ENCODE data around the gene KPNA6. TPM values are rescaled to one million over a fixed set of nuclear protein-coding genes. Genes with fewer than 3 reads are reported as not detected.

Gene KPNA6
- total RNA-seq, 1 experiment from 2014 or later = 84.4 TPM

DNA sequence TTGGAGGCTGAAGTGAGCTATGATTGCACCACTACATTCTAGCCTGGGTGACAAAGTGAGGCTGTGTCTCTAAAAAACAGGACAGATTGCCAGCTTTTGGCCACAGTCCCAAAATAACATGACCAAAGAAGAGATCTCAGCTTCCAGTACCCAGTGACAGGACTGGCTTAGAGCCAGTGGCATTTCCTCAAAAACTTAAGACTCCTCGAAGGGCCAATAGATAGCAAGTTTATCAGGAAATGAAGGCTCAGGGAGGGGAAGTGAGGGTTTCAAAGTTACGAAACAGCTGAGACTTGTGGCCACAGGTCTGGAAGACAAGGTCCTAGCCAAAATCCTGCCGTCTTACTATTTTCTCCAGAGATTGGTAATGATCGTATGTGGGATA lies 41.4 kb upstream of the KPNA6 start:
- CTCF ChIA-PET = interaction anchor here (1.3 kb wide), 1 partner anchor 42 kb away, joined by 3 read pairs; the partner anchor contains the start of gene KPNA6
- peak; percentile 73 for DNase-seq
- BruUV-seq (replicated peaks) = no TSS peak
- Mint-ChIP-seq H3K27ac (ENCODE audit: unreplicated experiment) (peak overlapping the region; percentile 60), H3K4me3 (ENCODE audit: low read depth, unreplicated experiment) (no peak overlapping the region), H3K9me3 (ENCODE audit: low read depth, unreplicated experiment) (no peaks in the 10 kb centered on the region), H3K4me1 (ENCODE audit: low read depth, unreplicated experiment) (peaks cover 22% of the 10 kb centered on the region), H3K27me3 (ENCODE audit: unreplicated experiment) (peaks cover 10% of the 10 kb centered on the region), H3K36me3 (ENCODE audit: insufficient read depth, unreplicated experiment) (peaks cover 72% of the 10 kb centered on the region)
- TF ChIP-seq, protein P1, sequence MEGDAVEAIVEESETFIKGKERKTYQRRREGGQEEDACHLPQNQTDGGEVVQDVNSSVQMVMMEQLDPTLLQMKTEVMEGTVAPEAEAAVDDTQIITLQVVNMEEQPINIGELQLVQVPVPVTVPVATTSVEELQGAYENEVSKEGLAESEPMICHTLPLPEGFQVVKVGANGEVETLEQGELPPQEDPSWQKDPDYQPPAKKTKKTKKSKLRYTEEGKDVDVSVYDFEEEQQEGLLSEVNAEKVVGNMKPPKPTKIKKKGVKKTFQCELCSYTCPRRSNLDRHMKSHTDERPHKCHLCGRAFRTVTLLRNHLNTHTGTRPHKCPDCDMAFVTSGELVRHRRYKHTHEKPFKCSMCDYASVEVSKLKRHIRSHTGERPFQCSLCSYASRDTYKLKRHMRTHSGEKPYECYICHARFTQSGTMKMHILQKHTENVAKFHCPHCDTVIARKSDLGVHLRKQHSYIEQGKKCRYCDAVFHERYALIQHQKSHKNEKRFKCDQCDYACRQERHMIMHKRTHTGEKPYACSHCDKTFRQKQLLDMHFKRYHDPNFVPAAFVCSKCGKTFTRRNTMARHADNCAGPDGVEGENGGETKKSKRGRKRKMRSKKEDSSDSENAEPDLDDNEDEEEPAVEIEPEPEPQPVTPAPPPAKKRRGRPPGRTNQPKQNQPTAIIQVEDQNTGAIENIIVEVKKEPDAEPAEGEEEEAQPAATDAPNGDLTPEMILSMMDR (IDR thresholded peaks at IDR 0.05; ENCODE audit: unreplicated experiment) = no peak
- intact Hi-C loops (cut with micrococcal nuclease; ENCODE audit: unreplicated experiment) = loop anchor here (2.0 kb wide), 1 partner anchor 42 kb away; the partner anchor contains the start of gene KPNA6

DNA sequence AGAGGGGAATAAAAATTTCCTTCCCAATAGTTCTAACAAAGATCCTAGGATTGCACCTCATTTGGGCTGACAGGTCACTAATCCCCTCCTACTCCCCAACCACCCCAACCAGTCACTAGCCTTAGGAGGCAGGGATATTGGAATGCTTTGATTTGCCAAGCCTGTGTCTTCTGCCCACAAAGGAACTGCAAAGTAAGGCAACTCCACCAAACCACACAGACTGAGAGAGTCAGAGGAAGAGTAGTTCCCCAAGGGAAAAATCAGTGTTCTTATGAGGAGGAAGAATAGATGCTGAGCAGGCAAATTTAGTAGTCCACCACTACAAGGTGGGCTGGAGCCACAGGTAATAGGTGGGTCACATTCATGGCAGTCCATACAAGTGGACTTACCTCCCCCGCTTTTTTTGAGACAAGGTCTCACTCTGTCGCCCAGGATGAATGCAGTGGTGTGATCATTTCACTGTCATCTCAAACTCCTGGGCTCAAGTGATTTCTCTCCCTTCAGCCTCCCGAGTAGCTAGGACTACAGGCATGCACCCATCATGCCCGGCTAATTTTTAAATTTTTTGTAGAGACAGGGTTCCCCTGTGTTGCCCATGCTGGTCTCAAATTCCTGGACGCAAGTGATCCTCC lies 38.8 kb upstream of the KPNA6 start:
- Mint-ChIP-seq H3K36me3 (ENCODE audit: insufficient read depth, unreplicated experiment) (peaks cover 71% of the 10 kb centered on the region), H3K4me1 (ENCODE audit: low read depth, unreplicated experiment) (peaks cover 20% of the 10 kb centered on the region), H3K4me3 (ENCODE audit: low read depth, unreplicated experiment) (no peak overlapping the region), H3K27me3 (ENCODE audit: unreplicated experiment) (peaks cover 10% of the 10 kb centered on the region), H3K9me3 (ENCODE audit: low read depth, unreplicated experiment) (no peaks in the 10 kb centered on the region), H3K27ac (ENCODE audit: unreplicated experiment) (no peak overlapping the region)
- CTCF ChIA-PET = no interaction called here
- TF ChIP-seq, protein P1 (IDR thresholded peaks at IDR 0.05; ENCODE audit: unreplicated experiment) = no peak
- BruUV-seq (replicated peaks) = TSS peak; percentile 17
- no peak for DNase-seq
- intact Hi-C loops (cut with micrococcal nuclease; ENCODE audit: unreplicated experiment) = no loop called here

DNA sequence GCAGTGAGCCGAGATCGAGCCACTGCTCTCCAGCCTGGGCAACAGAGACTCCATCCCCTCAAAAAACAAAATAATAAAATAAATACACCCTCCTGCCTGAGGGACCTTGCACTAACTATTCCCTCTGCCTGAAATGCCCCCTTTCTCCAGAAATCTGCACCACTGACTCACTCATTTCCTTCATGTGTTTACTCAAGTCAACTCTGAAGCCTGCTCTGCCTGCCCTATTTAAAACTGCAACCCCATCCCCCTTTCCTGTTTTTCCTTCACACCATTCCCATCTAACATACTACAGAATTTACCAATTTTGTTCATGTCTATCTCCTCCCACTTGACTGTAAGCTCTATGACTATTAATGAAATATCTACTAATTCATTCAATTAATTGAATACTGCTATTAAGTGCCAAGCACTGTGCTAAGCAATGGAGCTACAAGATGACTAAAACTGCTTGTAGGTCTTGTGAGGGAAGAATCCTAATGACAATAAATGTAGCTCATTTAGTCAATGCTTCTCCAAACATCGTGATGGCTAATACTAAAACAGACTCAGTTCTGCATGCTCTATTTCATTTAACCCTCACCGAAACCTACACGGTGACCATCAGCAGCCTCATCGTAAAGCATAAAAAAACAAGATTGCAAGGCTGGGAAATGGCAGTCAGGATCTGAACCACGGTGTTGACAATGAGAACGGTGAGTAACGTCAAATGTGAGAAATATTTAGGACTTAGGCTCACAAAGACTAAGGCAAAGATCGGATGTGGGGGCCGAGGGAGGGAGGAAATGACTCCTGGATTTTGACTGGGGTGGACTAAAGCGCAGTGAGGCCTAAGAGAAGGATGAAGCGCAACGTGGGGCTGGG lies 35.9 kb upstream of the KPNA6 start:
- H3K4me1 Mint-ChIP-seq (ENCODE audit: low read depth, unreplicated experiment) = peaks cover 20% of the 10 kb centered on the region
- H3K4me3 Mint-ChIP-seq (ENCODE audit: low read depth, unreplicated experiment) = peak overlapping the region; percentile 100
- H3K27ac Mint-ChIP-seq (ENCODE audit: unreplicated experiment) = peak overlapping the region; percentile 81
- CTCF ChIA-PET = interaction anchor here (1.1 kb wide), 1 partner anchor 10 kb away, joined by 3 read pairs; no protein-coding TSS in a partner anchor
- BruUV-seq (replicated peaks) = no TSS peak
- no peaks in the 10 kb centered on the region for H3K9me3 Mint-ChIP-seq (ENCODE audit: low read depth, unreplicated experiment)
- H3K27me3 Mint-ChIP-seq (ENCODE audit: unreplicated experiment) = peaks cover 10% of the 10 kb centered on the region
- TF ChIP-seq, protein P1 (IDR thresholded peaks at IDR 0.05; ENCODE audit: unreplicated experiment) = no peak
- DNase-seq = no peak
- H3K36me3 Mint-ChIP-seq (ENCODE audit: insufficient read depth, unreplicated experiment) = peaks cover 48% of the 10 kb centered on the region
- intact Hi-C loops (cut with micrococcal nuclease; ENCODE audit: unreplicated experiment) = no loop called here

DNA sequence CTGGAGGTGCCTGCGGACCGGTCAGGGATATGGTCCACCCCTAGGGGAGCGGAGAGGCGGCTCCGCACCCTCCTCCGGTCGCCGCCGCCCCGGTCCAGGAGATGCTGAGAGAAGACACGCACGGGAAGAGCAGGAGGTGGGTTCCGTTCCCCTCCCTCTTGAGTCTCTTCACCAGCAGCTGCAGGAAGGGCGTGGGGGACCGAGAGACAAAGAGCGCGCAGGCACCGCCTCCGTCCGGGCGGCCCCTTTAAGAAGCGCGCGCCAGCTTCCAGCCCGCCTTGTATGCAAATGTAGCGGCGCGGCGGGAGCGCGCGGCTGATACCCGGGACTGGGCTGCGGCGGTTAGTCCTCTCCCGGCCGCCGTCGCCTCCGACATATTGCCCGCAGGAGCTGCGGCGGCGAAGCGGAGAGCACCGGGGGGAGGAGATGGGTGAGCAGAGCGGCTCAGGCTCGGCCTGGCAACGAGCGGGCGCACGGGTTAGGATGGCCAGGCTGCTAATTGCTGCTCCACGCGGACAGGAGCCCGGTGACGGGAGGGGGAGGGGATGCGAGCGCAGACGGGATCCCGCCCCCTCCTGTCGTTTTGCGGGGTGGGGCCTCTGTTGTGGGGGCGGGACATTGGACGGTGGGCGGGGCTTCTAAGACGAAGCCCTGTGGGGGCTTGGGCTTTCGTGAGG lies 35.1 kb upstream of the KPNA6 start, which contains the start of gene TMEM39B:
TSS of gene TMEM39B (plus strand) at position 318 of the 677 bp plus-strand sequence. CDS start at position 427, 109 bp downstream.
- BruUV-seq (replicated peaks) = no TSS peak
- Mint-ChIP-seq H3K4me3 (ENCODE audit: low read depth, unreplicated experiment) (peak within 1 kb of the TSS; percentile 100), H3K9me3 (ENCODE audit: low read depth, unreplicated experiment) (no peaks in the 10 kb centered on the region), H3K27me3 (ENCODE audit: unreplicated experiment) (peaks cover 10% of the 10 kb centered on the region), H3K27ac (ENCODE audit: unreplicated experiment) (peak within 1 kb of the TSS; percentile 81), H3K4me1 (ENCODE audit: low read depth, unreplicated experiment) (peaks cover 20% of the 10 kb centered on the region), H3K36me3 (ENCODE audit: insufficient read depth, unreplicated experiment) (peaks cover 44% of the 10 kb centered on the region)
- intact Hi-C loops (cut with micrococcal nuclease; ENCODE audit: unreplicated experiment) = no loop called here
- peak; percentile 90 for DNase-seq
- CTCF ChIA-PET = interaction anchor here (0.6 to 1.4 kb wide), 9 partner anchors 9 to 1894 kb away, joined by 3 to 5 read pairs (median 4); partner anchors contain the start of gene KPNA6
- TF ChIP-seq, protein P1 (IDR thresholded peaks at IDR 0.05; ENCODE audit: unreplicated experiment) = no peak
